Pancreas (tissue), 10 donors: Measurements from ENCODE around the gene BMPR1A. TPM values are rescaled to one million over a fixed set of nuclear protein-coding genes. Genes with fewer than 3 reads are reported as not detected.
A peak's percentile ranks its signal among the peaks of the same experiment; 100 is the strongest.

Experiments
- ATAC-seq, 4 donors: fragments of 200-7000 bp; cut with Tn5 transposase; one replicate each; pipeline versions ENCODE4 v1.8.0 to v1.9.1; 2020; ENCODE audit warnings: mild to moderate bottlenecking in 4 of 4, moderate library complexity in 4 of 4
- DNase-seq, 6 donors: peaks; one replicate each; pipeline ENCODE4 v3.0.0-alpha.2; 2020
- FAIRE-seq: peaks from 2 replicates; lab custom pipeline; 2012; peaks lifted over from hg19 to GRCh38; lab: Jason Lieb, UNC
- H3K27ac ChIP-seq, 4 donors: fragments of 200-600 bp; sonication (generic); 1 replicate in 3 of 4; 2 replicates in 1 of 4; pipeline versions ENCODE4 v1.5.0 to v1.8.0; 2020
- H3K27me3 ChIP-seq, 4 donors: fragments of 200-600 bp; one replicate each; pipeline ENCODE4 v1.8.0; 2021
- H3K36me3 ChIP-seq, 3 donors: fragments of 200-600 bp; sonication (generic) in 1 of 3; one replicate each; pipeline versions ENCODE4 v1.5.0 to v1.8.0; 2020 to 2021
- H3K4me1 ChIP-seq, 3 donors: fragments of 200-600 bp; one replicate each; pipeline ENCODE4 v1.8.0; 2021
- H3K4me3 ChIP-seq, 4 donors: fragments of 200-600 bp; sonication (generic) in 2 of 4; one replicate each; pipeline versions ENCODE4 v1.5.0 to v1.8.0; 2020 to 2021
- H3K9me3 ChIP-seq, 4 donors: fragments of 200-600 bp; one replicate each; pipeline ENCODE4 v1.8.0; 2021
- WGBS, 2 donors: extraction: QIAGEN DNeasy Blood & Tissue Kit; methylation state at CpG; one replicate each; pipeline ENCODE4 v1.1.7; 2013; 5-methylcytosine and 5-hydroxymethylcytosine counted together
- intact Hi-C, 3 donors: fragments of 100-400 bp; cut with DNase I; formaldehyde crosslinking; loops; one replicate each; pipeline versions ENCODE4 v1.11.1 to v1.14.2; 2022
- polyA plus RNA-seq, 2 donors: library from polyadenylated mRNA; stranded (reverse); fragments of 200-250 nt; gene quantifications; one replicate each; pipeline ENCODE4 v1.2.3, GENCODE V29; 2013
- total RNA-seq, 6 donors: library from RNA; stranded (reverse); fragmentation: NEBNext Ultra II Directional in 4 of 6; extraction: Animal tissue kit (Norgen Biotek cat#: 25700) in 4 of 6; gene quantifications; one replicate each; pipeline versions ENCODE4 v1.2.1 to v1.2.4, GENCODE V29; 2021 to 2023
- TF ChIP-seq, protein P1 (sequence below), 4 donors: fragments of 200-600 bp; sonication (generic) in 3 of 4; IDR thresholded peaks; one replicate each; pipeline versions ENCODE4 v1.5.0 to v1.8.0; 2021; ENCODE audit warnings: antibody characterized with exemption in 4 of 4
- donor health status: healthy with polysubstance abuse.
- donor health status: DM: no; HTN: no; CAD: no; lungs with moderate emphysema.
- donor health status: DM: no; HTN: no; CAD: no.
- donor health status: control.
- donor health status: control.
- donor health status: Bipolar disorder and iron deficiency.
- donor health status: DM: yes; HTN: yes; CAD: no.
- donor health status: DM: no; HTN: no; CAD: no.
- donor health status: DM: no; HTN: no; CAD: no.
- donor health status: DM: yes; HTN: yes; CAD: no.

The BMPR1A gene
- total and polyA plus RNA-seq, 8 donors: 3.5 to 22.3 (median 11.1) TPM

DNA sequence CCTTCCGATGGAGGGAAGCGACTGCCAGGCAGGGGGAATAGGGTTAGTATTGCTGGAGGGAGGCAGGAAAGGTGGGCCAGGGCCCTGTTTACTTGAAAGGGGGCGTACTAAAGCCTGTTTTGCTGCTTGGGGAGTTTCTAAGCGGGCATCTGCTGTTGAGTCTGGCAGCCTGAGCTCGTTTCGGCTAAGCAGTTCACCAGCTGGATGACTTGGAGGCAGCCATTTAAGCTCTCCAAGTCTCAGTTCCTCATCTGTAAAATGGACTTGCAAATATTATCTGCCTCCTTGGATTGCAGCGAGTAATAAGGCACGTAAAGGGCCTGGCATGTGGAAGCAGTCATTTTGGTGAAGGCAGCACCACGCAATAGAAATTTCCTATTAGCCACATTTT is 44.1 kb upstream of the BMPR1A start:
- TF ChIP-seq, protein P1, sequence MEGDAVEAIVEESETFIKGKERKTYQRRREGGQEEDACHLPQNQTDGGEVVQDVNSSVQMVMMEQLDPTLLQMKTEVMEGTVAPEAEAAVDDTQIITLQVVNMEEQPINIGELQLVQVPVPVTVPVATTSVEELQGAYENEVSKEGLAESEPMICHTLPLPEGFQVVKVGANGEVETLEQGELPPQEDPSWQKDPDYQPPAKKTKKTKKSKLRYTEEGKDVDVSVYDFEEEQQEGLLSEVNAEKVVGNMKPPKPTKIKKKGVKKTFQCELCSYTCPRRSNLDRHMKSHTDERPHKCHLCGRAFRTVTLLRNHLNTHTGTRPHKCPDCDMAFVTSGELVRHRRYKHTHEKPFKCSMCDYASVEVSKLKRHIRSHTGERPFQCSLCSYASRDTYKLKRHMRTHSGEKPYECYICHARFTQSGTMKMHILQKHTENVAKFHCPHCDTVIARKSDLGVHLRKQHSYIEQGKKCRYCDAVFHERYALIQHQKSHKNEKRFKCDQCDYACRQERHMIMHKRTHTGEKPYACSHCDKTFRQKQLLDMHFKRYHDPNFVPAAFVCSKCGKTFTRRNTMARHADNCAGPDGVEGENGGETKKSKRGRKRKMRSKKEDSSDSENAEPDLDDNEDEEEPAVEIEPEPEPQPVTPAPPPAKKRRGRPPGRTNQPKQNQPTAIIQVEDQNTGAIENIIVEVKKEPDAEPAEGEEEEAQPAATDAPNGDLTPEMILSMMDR (IDR thresholded peaks at IDR 0.05): no peak
- intact Hi-C loops: no loop called here
- Histone ChIP-seq H3K9me3 (no peaks in the 10 kb centered on the region), H3K27me3 (no peaks in the 10 kb centered on the region), H3K4me3 (peak overlapping the region; percentile 37 to 89 (median 85)), H3K4me1 (no peaks in the 10 kb centered on the region), H3K27ac (peak overlapping the region; percentile 88 to 96 (median 94)), H3K36me3 (no peaks in the 10 kb centered on the region)
- 64 to 70% methylated on average over 9 of the region's 9 CpGs for WGBS, 2 donors
- no peak for DNase-seq
- no peak for FAIRE-seq
- ATAC-seq: no peak

DNA sequence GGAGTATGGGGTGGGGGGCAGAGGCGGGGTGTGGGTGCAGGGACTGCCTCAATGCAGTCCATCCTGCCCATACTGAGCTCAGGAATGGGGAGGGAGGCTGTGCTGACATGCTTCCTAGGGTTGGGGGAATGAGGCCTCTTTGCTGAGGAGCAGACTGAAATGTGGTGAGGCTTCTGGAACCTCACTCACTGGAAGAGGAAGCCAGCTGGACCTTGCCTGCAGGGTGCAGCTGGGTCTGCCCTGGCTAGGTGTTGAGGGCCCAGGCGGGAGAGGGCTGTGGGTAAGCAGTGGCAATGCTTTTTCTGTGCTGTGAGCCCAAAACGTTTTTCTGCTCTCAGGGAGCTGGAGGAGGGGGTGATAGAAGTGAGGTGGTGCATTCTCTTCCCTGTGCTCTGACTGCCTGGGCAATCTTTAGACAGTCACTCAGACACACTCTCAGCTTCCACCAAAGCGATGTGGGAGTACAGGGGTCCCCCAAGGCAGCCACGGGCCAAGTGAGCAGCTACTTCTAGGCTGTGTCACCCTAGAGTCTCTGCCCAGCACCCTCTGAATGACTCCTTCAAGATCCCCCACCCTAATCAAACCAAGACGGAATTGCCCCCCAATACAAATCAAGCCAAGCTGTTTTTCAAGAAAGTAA is 41.1 kb upstream of the BMPR1A start:
- H3K4me1 ChIP-seq: no peaks in the 10 kb centered on the region
- TF ChIP-seq, protein P1 (IDR thresholded peaks at IDR 0.05): no peak
- 81 to 83% methylated on average over 6 of the region's 6 CpGs for WGBS, 2 donors
- no peak overlapping the region for H3K27ac ChIP-seq
- intact Hi-C loops: no loop called here
- H3K36me3 ChIP-seq: no peaks in the 10 kb centered on the region
- no peak for FAIRE-seq
- DNase-seq: no peak
- H3K27me3 ChIP-seq: no peaks in the 10 kb centered on the region
- H3K4me3 ChIP-seq: no peak overlapping the region
- H3K9me3 ChIP-seq: no peaks in the 10 kb centered on the region
- ATAC-seq: no peak

DNA sequence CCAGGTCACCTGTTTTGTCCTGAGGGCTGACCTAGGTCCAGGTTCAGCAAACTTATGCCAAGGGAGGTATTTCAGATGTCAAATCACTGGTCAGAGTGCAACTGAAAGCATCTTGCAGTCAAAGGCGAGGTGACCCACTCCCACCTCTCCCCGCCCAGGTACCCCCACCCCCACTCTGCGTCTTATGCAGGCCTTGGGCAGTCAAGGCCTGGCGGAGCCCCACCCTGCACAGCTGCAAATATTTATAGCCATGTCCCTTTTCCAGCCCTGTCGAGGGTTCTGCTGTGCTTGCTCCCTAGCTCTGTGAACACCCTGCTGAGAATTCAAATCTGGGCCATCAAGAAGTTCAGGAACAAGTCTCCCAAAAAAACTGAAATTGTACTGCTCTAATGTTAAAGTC is 40.6 kb upstream of the BMPR1A start:
- H3K4me1 ChIP-seq: no peaks in the 10 kb centered on the region
- FAIRE-seq (no peak), ATAC-seq (no peak), DNase-seq (no peak)
- H3K27ac ChIP-seq: no peak overlapping the region
- no peaks in the 10 kb centered on the region for H3K36me3 ChIP-seq
- TF ChIP-seq, protein P1 (IDR thresholded peaks at IDR 0.05): no peak
- no peaks in the 10 kb centered on the region for H3K9me3 ChIP-seq
- H3K27me3 ChIP-seq: no peaks in the 10 kb centered on the region
- intact Hi-C loops: no loop called here
- H3K4me3 ChIP-seq: no peak overlapping the region
- WGBS, 2 donors: 75 to 84% methylated on average over 5 of the region's 5 CpGs

DNA sequence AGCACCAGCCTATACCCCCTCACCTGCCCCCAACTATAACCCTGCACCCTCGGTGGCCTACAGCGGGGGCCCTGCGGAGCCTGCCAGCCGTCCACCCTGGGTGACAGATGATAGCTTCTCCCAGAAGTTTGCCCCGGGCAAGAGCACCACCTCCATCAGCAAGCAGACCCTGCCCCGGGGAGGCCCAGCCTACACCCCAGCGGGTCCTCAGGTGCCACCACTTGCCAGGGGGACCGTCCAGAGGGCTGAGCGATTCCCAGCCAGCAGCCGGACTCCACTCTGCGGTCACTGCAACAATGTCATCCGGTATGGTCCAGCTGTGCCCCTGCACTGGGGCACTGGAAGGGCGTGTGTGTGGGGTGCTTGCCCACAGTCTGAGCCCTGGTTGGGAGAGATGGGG is 40.0 kb upstream of the BMPR1A start:
- TF ChIP-seq, protein P1 (IDR thresholded peaks at IDR 0.05): no peak
- no peaks in the 10 kb centered on the region for H3K9me3 ChIP-seq
- 91 to 94% methylated on average over 13 of the region's 13 CpGs for WGBS, 2 donors
- H3K36me3 ChIP-seq: no peaks in the 10 kb centered on the region
- H3K4me1 ChIP-seq: no peaks in the 10 kb centered on the region
- DNase-seq (no peak), FAIRE-seq (no peak), ATAC-seq (no peak)
- intact Hi-C loops: no loop called here
- no peak overlapping the region for H3K4me3 ChIP-seq
- H3K27me3 ChIP-seq: no peaks in the 10 kb centered on the region
- no peak overlapping the region for H3K27ac ChIP-seq

DNA sequence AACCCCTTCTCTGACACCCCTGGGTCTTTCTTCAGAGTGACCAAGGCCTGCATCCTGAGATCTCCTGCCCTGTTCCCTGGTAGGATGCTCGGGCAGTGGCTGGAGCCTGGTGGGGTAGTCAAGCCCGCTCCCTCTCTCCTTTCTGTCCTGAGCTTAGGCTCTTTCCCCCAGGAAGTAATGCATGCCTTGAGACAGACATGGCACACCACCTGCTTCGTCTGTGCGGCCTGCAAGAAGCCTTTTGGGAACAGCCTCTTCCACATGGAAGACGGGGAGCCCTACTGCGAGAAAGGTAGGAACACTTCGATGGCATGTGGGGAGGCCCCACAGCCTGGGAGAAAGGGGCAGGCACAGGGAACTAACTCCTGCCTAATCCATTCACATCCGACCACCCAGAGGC is 37.9 kb upstream of the BMPR1A start:
- TF ChIP-seq, protein P1 (IDR thresholded peaks at IDR 0.05): no peak

More for the DNA sequence above, 37.9 kb upstream of the BMPR1A start:
- DNase-seq (no peak), ATAC-seq (no peak), FAIRE-seq (no peak)
- 95 to 98% methylated on average over 8 of the region's 8 CpGs for WGBS, 2 donors
- Histone ChIP-seq H3K27me3 (no peaks in the 10 kb centered on the region), H3K9me3 (no peaks in the 10 kb centered on the region), H3K4me1 (no peaks in the 10 kb centered on the region), H3K36me3 (no peaks in the 10 kb centered on the region), H3K4me3 (no peak overlapping the region), H3K27ac (no peak overlapping the region)
- intact Hi-C loops: no loop called here
